Coronary artery (tissue), 2 donors: Measurements from ENCODE around the gene TBX6.
A peak's percentile ranks its signal among the peaks of the same experiment; 100 is the strongest.

Source experiments
- DNase-seq: peaks from one replicate; pipeline ENCODE4 v3.0.0-alpha.2; 2017; ENCODE audit warnings: low spot score
- H3K27ac ChIP-seq, 2 donors: fragments of 200-600 bp; sonication (generic); one replicate each; pipeline ENCODE4 v1.5.1; 2016 to 2019
- H3K4me3 ChIP-seq: fragments of 200-600 bp; sonication (generic); 2 replicates; pipeline ENCODE4 v1.5.1; 2016; ENCODE audit warnings: mild to moderate bottlenecking, moderate library complexity
- TF ChIP-seq, protein P1 (sequence below): fragments of 200-600 bp; sonication (generic); IDR thresholded peaks from one replicate; pipeline ENCODE4 v1.5.1; 2019; ENCODE audit warnings: antibody characterized with exemption

Gene TBX6, protein sequence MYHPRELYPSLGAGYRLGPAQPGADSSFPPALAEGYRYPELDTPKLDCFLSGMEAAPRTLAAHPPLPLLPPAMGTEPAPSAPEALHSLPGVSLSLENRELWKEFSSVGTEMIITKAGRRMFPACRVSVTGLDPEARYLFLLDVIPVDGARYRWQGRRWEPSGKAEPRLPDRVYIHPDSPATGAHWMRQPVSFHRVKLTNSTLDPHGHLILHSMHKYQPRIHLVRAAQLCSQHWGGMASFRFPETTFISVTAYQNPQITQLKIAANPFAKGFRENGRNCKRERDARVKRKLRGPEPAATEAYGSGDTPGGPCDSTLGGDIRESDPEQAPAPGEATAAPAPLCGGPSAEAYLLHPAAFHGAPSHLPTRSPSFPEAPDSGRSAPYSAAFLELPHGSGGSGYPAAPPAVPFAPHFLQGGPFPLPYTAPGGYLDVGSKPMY

GRCh38 chr16:30091474-30092372 is at the start of gene TBX6:
TSS of gene TBX6 (minus strand) at chr16:30091924. CDS start at chr16:30091193, 731 bp downstream.
- Histone ChIP-seq H3K4me3 (peak within 1 kb of the TSS; percentile 72), H3K27ac (peak within 1 kb of the TSS; percentile 36 to 91)
- DNase-seq = peak; percentile 95
- TF ChIP-seq, protein P1, sequence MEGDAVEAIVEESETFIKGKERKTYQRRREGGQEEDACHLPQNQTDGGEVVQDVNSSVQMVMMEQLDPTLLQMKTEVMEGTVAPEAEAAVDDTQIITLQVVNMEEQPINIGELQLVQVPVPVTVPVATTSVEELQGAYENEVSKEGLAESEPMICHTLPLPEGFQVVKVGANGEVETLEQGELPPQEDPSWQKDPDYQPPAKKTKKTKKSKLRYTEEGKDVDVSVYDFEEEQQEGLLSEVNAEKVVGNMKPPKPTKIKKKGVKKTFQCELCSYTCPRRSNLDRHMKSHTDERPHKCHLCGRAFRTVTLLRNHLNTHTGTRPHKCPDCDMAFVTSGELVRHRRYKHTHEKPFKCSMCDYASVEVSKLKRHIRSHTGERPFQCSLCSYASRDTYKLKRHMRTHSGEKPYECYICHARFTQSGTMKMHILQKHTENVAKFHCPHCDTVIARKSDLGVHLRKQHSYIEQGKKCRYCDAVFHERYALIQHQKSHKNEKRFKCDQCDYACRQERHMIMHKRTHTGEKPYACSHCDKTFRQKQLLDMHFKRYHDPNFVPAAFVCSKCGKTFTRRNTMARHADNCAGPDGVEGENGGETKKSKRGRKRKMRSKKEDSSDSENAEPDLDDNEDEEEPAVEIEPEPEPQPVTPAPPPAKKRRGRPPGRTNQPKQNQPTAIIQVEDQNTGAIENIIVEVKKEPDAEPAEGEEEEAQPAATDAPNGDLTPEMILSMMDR = peak; percentile 60

GRCh38 chr16:30139583-30140481 is 48.1 kb upstream of the TBX6 start:
- TF ChIP-seq, protein P1 = no peak
- Histone ChIP-seq H3K27ac (no peak overlapping the region), H3K4me3 (no peak overlapping the region)
- no peak for DNase-seq

GRCh38 chr16:30137897-30138296 is 46.2 kb upstream of the TBX6 start:
- Histone ChIP-seq H3K4me3 (no peak overlapping the region), H3K27ac (no peak overlapping the region)
- DNase-seq = no peak
- TF ChIP-seq, protein P1 = no peak

- DNase-seq = no peak
- TF ChIP-seq, protein P1 = no peak
- Histone ChIP-seq H3K27ac (peak overlapping the region in 1 of 2 donors; percentile 47), H3K4me3 (no peak overlapping the region)
These were observed 45.4 kb upstream of the TBX6 start for GRCh38 chr16:30136971-30137605.

GRCh38 chr16:30132591-30132990 is 40.9 kb upstream of the TBX6 start:
- no peak for DNase-seq
- TF ChIP-seq, protein P1 = no peak
- Histone ChIP-seq H3K4me3 (no peak overlapping the region), H3K27ac (no peak overlapping the region)

- no peak for DNase-seq
- no peak overlapping the region for H3K27ac ChIP-seq
- H3K4me3 ChIP-seq = no peak overlapping the region
- TF ChIP-seq, protein P1 = no peak
These were observed 40.2 kb upstream of the TBX6 start for GRCh38 chr16:30131869-30132475.
